H9 (cell line): ENCODE data around the gene PBX1. TPM values are rescaled to one million over a fixed set of nuclear protein-coding genes. Genes with fewer than 3 reads are reported as not detected.
A peak's percentile ranks its signal among the peaks of the same experiment; 100 is the strongest.

ENCODE experiments used
- DNase-seq: peaks from one replicate; pipeline ENCODE4 v3.0.0-alpha.2; 2017
- H2AFZ ChIP-seq: one replicate; pipeline ENCODE4 v1.6.1; 2013; ENCODE audit warnings: mild to moderate bottlenecking, low read length, control low read depth, moderate library complexity
- H2AK5ac ChIP-seq: 2 replicates; pipeline ENCODE4 v1.6.1; 2013; ENCODE audit warnings: low read length, control low read depth, mixed read lengths; ENCODE audit not compliant: insufficient read length
- H2BK120ac ChIP-seq: one replicate; pipeline ENCODE4 v1.6.1; 2013; ENCODE audit warnings: low read depth, mild to moderate bottlenecking, low read length, control low read depth, inconsistent platforms; ENCODE audit not compliant: poor library complexity, severe bottlenecking
- H2BK12ac ChIP-seq: 2 replicates; pipeline ENCODE4 v1.6.1; 2013; ENCODE audit warnings: low read length, control low read depth, mixed read lengths, low read depth; ENCODE audit not compliant: insufficient read length
- H2BK15ac ChIP-seq: 2 replicates; pipeline ENCODE4 v1.6.1; 2013; ENCODE audit warnings: low read depth, low read length, control low read depth
- H2BK20ac ChIP-seq: one replicate; pipeline ENCODE4 v1.6.1; 2013; ENCODE audit warnings: low read depth, mild to moderate bottlenecking, low read length, control low read depth, inconsistent platforms; ENCODE audit not compliant: poor library complexity, severe bottlenecking
- H2BK5ac ChIP-seq: 2 replicates; pipeline ENCODE4 v1.6.1; 2013; ENCODE audit warnings: low read length, control low read depth, mixed read lengths; ENCODE audit not compliant: insufficient read length
- H3K14ac ChIP-seq: 2 replicates; pipeline ENCODE4 v1.6.1; 2013; ENCODE audit warnings: low read length, control low read depth; ENCODE audit not compliant: insufficient read depth
- H3K18ac ChIP-seq: 2 replicates; pipeline ENCODE4 v1.6.1; 2013; ENCODE audit warnings: low read depth, mild to moderate bottlenecking, mixed read lengths, low read length, control low read depth; ENCODE audit not compliant: insufficient read length
- H3K23ac ChIP-seq: 2 replicates; pipeline ENCODE4 v1.6.1; 2013; ENCODE audit warnings: low read length, control low read depth, mixed read lengths, low read depth; ENCODE audit not compliant: insufficient read length
- H3K23me2 ChIP-seq: 2 replicates; pipeline ENCODE4 v1.6.1; 2013; ENCODE audit warnings: low read depth, mild to moderate bottlenecking, mixed read lengths, low read length, control low read depth; ENCODE audit not compliant: insufficient read length, poor library complexity, severe bottlenecking
- H3K27ac ChIP-seq: 2 replicates; pipeline ENCODE4 v1.5.1; 2013; ENCODE audit warnings: low read length, control low read depth, mixed read lengths, low read depth; ENCODE audit not compliant: insufficient read length
- H3K27me3 ChIP-seq: 2 replicates; pipeline ENCODE4 v1.6.1; 2013; ENCODE audit warnings: low read length, control low read depth, inconsistent platforms; ENCODE audit not compliant: insufficient read depth
- H3K4ac ChIP-seq: 2 replicates; pipeline ENCODE4 v1.6.1; 2013; ENCODE audit warnings: low read depth, mild to moderate bottlenecking, control low read depth, inconsistent platforms, low read length, moderate library complexity
- H3K4me1 ChIP-seq: 2 replicates; pipeline ENCODE4 v1.6.1; 2013; ENCODE audit warnings: low read length, control low read depth, inconsistent platforms; ENCODE audit not compliant: insufficient read depth
- H3K4me2 ChIP-seq: 2 replicates; pipeline ENCODE4 v1.6.1; 2013; ENCODE audit warnings: low read length, control low read depth, mixed read lengths; ENCODE audit not compliant: insufficient read length, insufficient read depth
- H3K56ac ChIP-seq: 2 replicates; pipeline ENCODE4 v1.6.1; 2013; ENCODE audit warnings: low read depth, mild to moderate bottlenecking, mixed read lengths, low read length, control low read depth; ENCODE audit not compliant: insufficient read length
- H3K79me1 ChIP-seq: 2 replicates; pipeline ENCODE4 v1.6.1; 2013; ENCODE audit warnings: low read depth, mild to moderate bottlenecking, moderate library complexity, low read length, control low read depth, inconsistent platforms; ENCODE audit not compliant: insufficient read depth, poor library complexity, severe bottlenecking
- H3K79me2 ChIP-seq: 2 replicates; pipeline ENCODE4 v1.6.1; 2013; ENCODE audit warnings: low read length, control low read depth, inconsistent platforms; ENCODE audit not compliant: insufficient read depth
- H3K9ac ChIP-seq: 2 replicates; pipeline ENCODE4 v1.6.1; 2013; ENCODE audit warnings: low read length, control low read depth, mixed read lengths; ENCODE audit not compliant: insufficient read length; ENCODE audit errors: extremely low read depth
- H3K9me3 ChIP-seq: one replicate; pipeline ENCODE4 v1.6.1; 2013; ENCODE audit warnings: low read depth, low read length, inconsistent platforms; ENCODE audit not compliant: control insufficient read depth
- H3T11ph ChIP-seq: one replicate; pipeline ENCODE4 v1.6.1; 2013; ENCODE audit warnings: mild to moderate bottlenecking, low read length, control low read depth, inconsistent platforms
- H4K20me1 ChIP-seq: one replicate; pipeline ENCODE4 v1.6.1; 2013; ENCODE audit not compliant: control insufficient read depth, insufficient read length, insufficient read depth
- H4K5ac ChIP-seq: 2 replicates; pipeline ENCODE4 v1.6.1; 2013; ENCODE audit warnings: low read depth, mild to moderate bottlenecking, mixed read lengths, low read length, control low read depth; ENCODE audit not compliant: insufficient read length
- H4K8ac ChIP-seq: replicated peaks from 2 replicates; pipeline ENCODE4 v1.6.1; 2013; ENCODE audit warnings: low read length, control low read depth, mixed read lengths, low read depth; ENCODE audit not compliant: insufficient read length
- H4K91ac ChIP-seq: 2 replicates; pipeline ENCODE4 v1.6.1; 2013; ENCODE audit warnings: low read depth, mild to moderate bottlenecking, moderate library complexity, mixed read lengths, low read length, control low read depth; ENCODE audit not compliant: insufficient read length
- H3K27ac Mint-ChIP-seq, 3 experiments: 2 replicates in 2 of 3; 3 replicates in 1 of 3; pipeline ENCODE4 v1.8.0; 2020 to 2021; ENCODE audit warnings: mixed read lengths in 3 of 3, mild to moderate bottlenecking in 1 of 3, moderate library complexity in 1 of 3
- H3K27me3 Mint-ChIP-seq: 2 replicates; pipeline ENCODE4 v1.8.0; 2021; ENCODE audit warnings: low read depth, mild to moderate bottlenecking, moderate library complexity, mixed read lengths
- H3K36me3 Mint-ChIP-seq, 3 experiments: 2 replicates in 2 of 3; 3 replicates in 1 of 3; pipeline ENCODE4 v1.8.0; 2020 to 2021; ENCODE audit warnings: low read depth in 3 of 3, mixed read lengths in 3 of 3; ENCODE audit not compliant: insufficient read depth in 1 of 3
- H3K4me1 Mint-ChIP-seq, 2 experiments: 2 replicates each; pipeline ENCODE4 v1.8.0; 2020; ENCODE audit warnings: mixed read lengths in 2 of 2
- H3K4me3 Mint-ChIP-seq, 2 experiments: 2 replicates in 1 of 2; 3 replicates in 1 of 2; pipeline ENCODE4 v1.8.0; 2020 to 2021; ENCODE audit warnings: mild to moderate bottlenecking in 2 of 2, mixed read lengths in 2 of 2, moderate library complexity in 1 of 2
- H3K9me3 Mint-ChIP-seq, 2 experiments: 2 replicates in 1 of 2; 3 replicates in 1 of 2; pipeline ENCODE4 v1.8.0; 2020; ENCODE audit warnings: mild to moderate bottlenecking in 2 of 2, mixed read lengths in 2 of 2, moderate library complexity in 1 of 2
- WGBS: extraction: QIAGEN DNeasy Blood & Tissue Kit; methylation state at CpG from one replicate; pipeline ENCODE4 v1.1.7; 2013; ENCODE audit warnings: missing lambda C conversion rate, low lambda C conversion rate, mixed read lengths; ENCODE audit not compliant: insufficient read length; ENCODE audit errors: extremely low coverage; 5-methylcytosine and 5-hydroxymethylcytosine counted together
- total RNA-seq: library from RNA; stranded (reverse); gene quantifications from 2 replicates; pipeline ENCODE4 v1.2.1, GENCODE V29; 2021
- TF ChIP-seq, protein P1 (sequence below): fragments of 200-600 bp; sonication (generic); conservative IDR thresholded peaks from 3 replicates; pipeline ENCODE4 v1.8.0; 2021; ENCODE audit warnings: antibody characterized with exemption, mild to moderate bottlenecking

PBX1 gene
- total RNA-seq, 1 experiment from 2014 or later = 142 TPM

DNA sequence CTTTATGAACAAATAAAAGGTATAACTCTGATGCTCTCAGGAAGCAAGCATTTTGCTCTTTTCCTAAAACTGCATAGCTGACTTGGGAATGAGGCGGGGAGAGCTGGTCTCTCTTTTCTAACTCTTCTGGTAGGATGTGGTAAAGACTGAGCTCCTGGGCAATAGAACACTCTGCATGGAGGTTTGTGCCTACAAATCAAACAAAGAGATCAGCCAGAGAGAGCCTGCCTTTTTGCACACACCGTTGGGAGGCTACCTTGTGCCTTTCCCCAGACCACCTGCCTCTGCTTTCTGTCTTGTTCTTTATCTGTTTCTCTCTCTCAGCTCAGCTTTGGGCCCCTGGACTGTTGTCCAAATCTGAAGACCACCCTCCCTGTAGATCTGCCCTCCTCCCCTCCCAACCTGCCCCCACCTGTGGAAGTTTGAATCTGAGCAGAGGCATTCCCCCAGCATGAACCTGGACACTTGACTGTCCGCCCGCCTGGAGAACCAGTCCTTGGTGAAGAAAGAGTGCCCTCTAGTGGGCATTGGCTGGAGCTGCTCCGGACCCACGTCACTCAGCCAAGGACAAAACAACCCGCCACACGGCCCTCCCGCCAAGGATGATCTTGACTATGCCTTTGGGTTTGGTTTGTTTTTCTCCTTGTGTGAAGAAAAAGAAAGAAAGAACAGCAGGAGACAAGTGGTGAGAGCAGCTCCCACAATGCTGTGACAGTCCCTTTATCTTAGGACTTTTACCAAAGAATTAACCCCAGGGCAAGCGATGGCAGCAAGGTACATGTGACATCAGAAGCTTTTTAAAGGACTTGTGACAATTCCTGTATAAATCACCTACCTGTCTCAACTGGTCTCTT, 228.2 kb downstream of the PBX1 start:
- no peak overlapping the region for H4K91ac ChIP-seq
- DNase-seq = peak; percentile 90
- no peak overlapping the region for H3K4me2 ChIP-seq
- no peak overlapping the region for H3K9ac ChIP-seq
- H2BK5ac ChIP-seq = no peak overlapping the region
- H4K5ac ChIP-seq = no peak overlapping the region
- Mint-ChIP-seq H3K27ac (peak overlapping the region; percentile 97 to 98 (median 97)), H3K27me3 (no peaks in the 10 kb centered on the region), H3K9me3 (no peaks in the 10 kb centered on the region), H3K4me3 (peak overlapping the region; percentile 27 to 29; a peak in 2 of 5 replicates), H3K4me1 (peaks cover 61 to 62% of the 10 kb centered on the region in 2 experiments), H3K36me3 (peaks cover 8 to 15% (median 13%) of the 10 kb centered on the region in 3 experiments; a peak in 6 of 7 replicates)
- H3K4me1 ChIP-seq = peaks cover 2% of the 10 kb centered on the region; the same call in 1 of the 2 replicates
- WGBS = no CpG with 5 or more reads among the region's 10 CpGs
- no peak overlapping the region for H3T11ph ChIP-seq
- H3K23ac ChIP-seq = no peak overlapping the region
- no peaks in the 10 kb centered on the region for H3K27me3 ChIP-seq
- H3K14ac ChIP-seq = no peak overlapping the region
- TF ChIP-seq, protein P1, sequence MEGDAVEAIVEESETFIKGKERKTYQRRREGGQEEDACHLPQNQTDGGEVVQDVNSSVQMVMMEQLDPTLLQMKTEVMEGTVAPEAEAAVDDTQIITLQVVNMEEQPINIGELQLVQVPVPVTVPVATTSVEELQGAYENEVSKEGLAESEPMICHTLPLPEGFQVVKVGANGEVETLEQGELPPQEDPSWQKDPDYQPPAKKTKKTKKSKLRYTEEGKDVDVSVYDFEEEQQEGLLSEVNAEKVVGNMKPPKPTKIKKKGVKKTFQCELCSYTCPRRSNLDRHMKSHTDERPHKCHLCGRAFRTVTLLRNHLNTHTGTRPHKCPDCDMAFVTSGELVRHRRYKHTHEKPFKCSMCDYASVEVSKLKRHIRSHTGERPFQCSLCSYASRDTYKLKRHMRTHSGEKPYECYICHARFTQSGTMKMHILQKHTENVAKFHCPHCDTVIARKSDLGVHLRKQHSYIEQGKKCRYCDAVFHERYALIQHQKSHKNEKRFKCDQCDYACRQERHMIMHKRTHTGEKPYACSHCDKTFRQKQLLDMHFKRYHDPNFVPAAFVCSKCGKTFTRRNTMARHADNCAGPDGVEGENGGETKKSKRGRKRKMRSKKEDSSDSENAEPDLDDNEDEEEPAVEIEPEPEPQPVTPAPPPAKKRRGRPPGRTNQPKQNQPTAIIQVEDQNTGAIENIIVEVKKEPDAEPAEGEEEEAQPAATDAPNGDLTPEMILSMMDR = peak; percentile 92
- H4K8ac ChIP-seq = no peak overlapping the region
- H3K4ac ChIP-seq = no peak overlapping the region
- no peak overlapping the region for H2BK120ac ChIP-seq
- no peak overlapping the region for H3K56ac ChIP-seq
- no peaks in the 10 kb centered on the region for H3K23me2 ChIP-seq
- no peak overlapping the region for H2BK20ac ChIP-seq
- H3K79me2 ChIP-seq = peaks cover 4% of the 10 kb centered on the region; the same call in 1 of the 2 replicates
- no peaks in the 10 kb centered on the region for H3K9me3 ChIP-seq
- no peak overlapping the region for H2BK15ac ChIP-seq
- H4K20me1 ChIP-seq = no peaks in the 10 kb centered on the region
- H2AK5ac ChIP-seq = no peak overlapping the region
- H3K18ac ChIP-seq = no peak overlapping the region
- no peak overlapping the region for H3K27ac ChIP-seq
- H2BK12ac ChIP-seq = no peak overlapping the region
- H3K79me1 ChIP-seq = peaks cover 5% of the 10 kb centered on the region
- H2AFZ ChIP-seq = no peak overlapping the region
